OCI-LY3 (cell line): Measurements from ENCODE around the gene PLEKHA6.

Source experiments
- CTCF ChIP-seq: fragments of 200-600, 300-600 bp; sonication (generic); IDR thresholded peaks from 2 replicates; pipeline ENCODE4 v1.5.1; 2014; ENCODE audit warnings: antibody characterized with exemption, low read length, low read depth
- EZH2phosphoT487 ChIP-seq: fragments of 200-600 bp; shearing (Covaris generic); IDR thresholded peaks from 2 replicates; pipeline ENCODE4 v1.6.1; 2018; ENCODE audit warnings: antibody characterized with exemption, mixed run types, low read depth

GRCh38 chr1:204316164-204316563, 43.6 kb downstream of the PLEKHA6 start:
- no peak for TF ChIP-seq CTCF
- TF ChIP-seq EZH2phosphoT487: no peak
